ENCODE results near the gene CD28. TPM values are rescaled to one million over a fixed set of nuclear protein-coding genes. Genes with fewer than 3 reads are reported as not detected.

CD28 gene
- total RNA-seq, 1 donor from 2014 or later, result 2.7 TPM

DNA sequence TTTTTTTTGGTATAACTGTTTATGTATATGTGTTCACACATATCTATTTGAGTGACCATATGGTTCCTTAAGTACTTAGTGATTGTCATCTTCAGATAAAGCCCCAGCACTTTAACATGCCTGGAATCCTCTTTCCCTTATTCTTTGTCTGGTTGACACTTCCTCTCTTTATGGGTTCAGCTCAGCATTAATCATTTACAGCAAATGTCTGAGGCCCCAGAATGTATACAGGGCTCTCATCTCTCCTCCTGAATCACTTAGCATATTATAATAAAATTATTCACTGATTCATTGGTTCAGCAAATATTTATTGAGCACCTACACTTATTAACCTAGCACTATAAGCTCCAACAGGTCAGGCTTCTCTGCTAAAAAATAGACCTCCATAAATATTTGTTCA lies 43.5 kb upstream of the CD28 start:
- intact Hi-C loops (cut with DNase I), result no loop called here
- Histone ChIP-seq H3K36me3 (no peaks in the 10 kb centered on the region), H3K4me1 (no peaks in the 10 kb centered on the region), H3K4me3 (no peak overlapping the region), H3K27me3 (no peaks in the 10 kb centered on the region), H3K27ac (no peak overlapping the region), H3K9me3 (no peaks in the 10 kb centered on the region)
- no peak for DNase-seq (ENCODE audit: extremely low spot score in 2 of 2)
- TF ChIP-seq CTCF (IDR thresholded peaks at IDR 0.05), result no peak
- no peak for TF ChIP-seq POLR2AphosphoS5 (IDR thresholded peaks at IDR 0.05; ENCODE audit: insufficient read depth in 1 of 2, low read depth in 1 of 2)
- no peak for TF ChIP-seq POLR2A (IDR thresholded peaks at IDR 0.05)

DNA sequence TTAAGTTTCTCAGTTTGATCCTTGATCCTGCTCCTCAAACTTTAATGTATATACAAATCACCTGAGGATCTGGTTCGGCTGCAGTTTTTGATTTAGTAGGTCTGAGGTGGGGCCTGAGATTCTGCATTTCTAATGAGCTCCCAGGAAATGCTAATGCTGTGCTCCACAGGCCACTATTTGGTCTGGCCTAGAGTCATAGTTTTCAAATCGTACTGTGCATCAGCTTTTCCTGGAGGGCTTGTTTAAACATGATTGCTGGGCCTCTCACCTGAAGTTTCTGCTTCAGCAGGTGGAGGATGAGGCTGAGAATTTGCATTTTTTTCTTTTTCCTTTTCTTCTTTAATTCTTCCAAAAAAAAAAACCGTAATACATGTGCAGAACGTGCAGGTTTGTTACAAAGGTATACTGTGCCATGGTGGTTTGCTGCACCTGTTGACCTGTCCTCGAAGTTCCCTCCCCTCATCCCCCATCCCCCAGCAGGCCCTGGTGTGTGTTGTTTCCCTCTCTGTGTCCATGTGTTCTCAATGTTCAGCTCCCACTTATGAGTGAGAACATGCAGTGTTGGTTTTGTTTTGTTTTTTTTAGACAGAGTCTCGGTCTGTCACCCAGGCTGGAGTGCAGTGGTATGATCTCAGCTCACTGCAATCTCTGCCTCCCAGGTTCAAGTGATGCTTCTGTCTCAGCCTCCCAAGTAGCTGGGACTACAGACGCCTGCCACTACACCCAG lies 42.2 kb upstream of the CD28 start:
- H3K27ac ChIP-seq, result no peak overlapping the region
- no peaks in the 10 kb centered on the region for H3K4me1 ChIP-seq
- no peak overlapping the region for H3K4me3 ChIP-seq
- intact Hi-C loops (cut with DNase I), result no loop called here
- no peak for TF ChIP-seq POLR2AphosphoS5 (IDR thresholded peaks at IDR 0.05; ENCODE audit: insufficient read depth in 1 of 2, low read depth in 1 of 2)
- H3K9me3 ChIP-seq, result no peaks in the 10 kb centered on the region
- no peak for DNase-seq (ENCODE audit: extremely low spot score in 2 of 2)
- no peaks in the 10 kb centered on the region for H3K27me3 ChIP-seq
- no peaks in the 10 kb centered on the region for H3K36me3 ChIP-seq

DNA sequence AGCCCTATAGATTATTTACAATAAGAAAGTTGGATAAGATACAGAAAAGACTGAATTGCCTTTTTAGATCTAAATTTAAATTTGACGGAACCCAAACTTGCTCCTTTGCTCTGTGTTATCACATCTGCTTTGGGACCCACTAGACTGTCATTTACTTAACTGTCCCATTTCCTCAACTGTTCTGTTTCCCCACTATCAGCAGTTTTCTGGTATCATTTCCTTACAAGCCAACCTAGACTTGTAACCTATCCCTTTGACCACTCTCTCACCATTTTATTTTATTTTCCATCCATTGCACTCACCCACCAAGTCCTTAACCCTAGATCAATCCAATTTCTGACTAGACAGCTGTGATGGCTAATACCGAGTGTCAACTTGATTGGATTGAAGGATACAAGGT lies 38.6 kb upstream of the CD28 start:
- no peak overlapping the region for H3K4me3 ChIP-seq
- H3K27me3 ChIP-seq, result no peaks in the 10 kb centered on the region
- no peaks in the 10 kb centered on the region for H3K9me3 ChIP-seq
- TF ChIP-seq CTCF (IDR thresholded peaks at IDR 0.05) (no peak), POLR2A (IDR thresholded peaks at IDR 0.05) (no peak), POLR2AphosphoS5 (IDR thresholded peaks at IDR 0.05; ENCODE audit: insufficient read depth in 1 of 2, low read depth in 1 of 2) (no peak)
- H3K4me1 ChIP-seq, result no peaks in the 10 kb centered on the region
- no peaks in the 10 kb centered on the region for H3K36me3 ChIP-seq
- DNase-seq (ENCODE audit: extremely low spot score in 2 of 2), result no peak
- H3K27ac ChIP-seq, result no peak overlapping the region
- intact Hi-C loops (cut with DNase I), result no loop called here

- H3K9me3 ChIP-seq, result no peaks in the 10 kb centered on the region
- no peak overlapping the region for H3K27ac ChIP-seq
- no peaks in the 10 kb centered on the region for H3K36me3 ChIP-seq
- H3K27me3 ChIP-seq, result no peaks in the 10 kb centered on the region
- TF ChIP-seq POLR2AphosphoS5 (IDR thresholded peaks at IDR 0.05; ENCODE audit: insufficient read depth in 1 of 2, low read depth in 1 of 2), result no peak
- no peak for TF ChIP-seq POLR2A (IDR thresholded peaks at IDR 0.05)
- TF ChIP-seq CTCF (IDR thresholded peaks at IDR 0.05), result no peak
- peaks cover 12% of the 10 kb centered on the region for H3K4me1 ChIP-seq
- DNase-seq (ENCODE audit: extremely low spot score in 2 of 2), result no peak
- intact Hi-C loops (cut with DNase I), result no loop called here
- H3K4me3 ChIP-seq, result no peak overlapping the region
Observed at GRCh38 chr2:203669820-203670219, 36.6 kb upstream of the CD28 start.

DNA sequence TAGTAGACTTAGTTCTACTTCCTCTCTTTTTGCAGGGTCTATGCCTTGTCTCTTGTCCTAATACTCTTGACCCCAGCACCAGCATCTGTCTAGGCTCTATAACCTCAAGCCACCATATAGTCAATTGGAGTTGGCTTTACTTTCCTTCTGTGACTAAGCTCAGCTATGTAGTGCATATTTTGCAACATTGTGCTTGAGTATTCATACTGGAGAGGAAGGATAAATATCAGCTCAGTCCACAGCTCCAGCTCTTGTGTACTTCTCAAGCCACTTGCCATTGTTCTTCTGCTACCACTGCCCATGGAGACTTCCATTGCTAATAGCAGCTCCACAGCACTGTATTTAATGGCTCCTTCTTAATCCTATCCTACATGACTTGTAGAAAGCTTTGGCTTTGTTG lies 35.5 kb upstream of the CD28 start:
- Histone ChIP-seq H3K36me3 (no peaks in the 10 kb centered on the region), H3K9me3 (no peaks in the 10 kb centered on the region), H3K4me3 (no peak overlapping the region), H3K27me3 (no peaks in the 10 kb centered on the region), H3K27ac (no peak overlapping the region), H3K4me1 (peaks cover 12% of the 10 kb centered on the region)
- no peak for DNase-seq (ENCODE audit: extremely low spot score in 2 of 2)
- intact Hi-C loops (cut with DNase I), result no loop called here
- TF ChIP-seq CTCF (IDR thresholded peaks at IDR 0.05) (no peak), POLR2A (IDR thresholded peaks at IDR 0.05) (no peak), POLR2AphosphoS5 (IDR thresholded peaks at IDR 0.05; ENCODE audit: insufficient read depth in 1 of 2, low read depth in 1 of 2) (no peak)

Data from vagina (tissue), 2 donors.